ENCODE results near the gene EIF4B. TPM values are rescaled to one million over a fixed set of nuclear protein-coding genes. Genes with fewer than 3 reads are reported as not detected.

Gene EIF4B
- total RNA-seq, 1 experiment from 2014 or later: 809 TPM

DNA sequence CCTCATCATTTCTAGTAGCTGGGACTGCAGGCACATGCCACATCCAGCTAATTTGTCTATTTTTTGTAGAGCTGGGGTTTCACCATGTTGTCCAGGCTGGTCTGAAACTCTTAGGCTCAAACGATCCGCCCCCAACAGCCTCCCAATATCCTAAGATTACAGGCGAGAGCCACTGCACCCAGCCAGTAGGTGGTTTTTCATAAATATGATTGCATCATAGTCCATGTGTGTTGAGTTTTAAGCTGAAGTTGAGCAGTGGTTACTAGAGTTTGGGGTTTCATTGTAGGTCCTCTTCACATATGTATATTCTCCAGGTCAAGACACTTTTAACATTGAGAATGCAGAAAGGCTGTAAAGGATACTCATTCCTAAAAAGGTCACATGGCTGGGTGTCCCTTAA lies 30.5 kb downstream of the EIF4B start:
- Histone ChIP-seq H3K36me3 (ENCODE audit: control insufficient read depth in 1 of 2, insufficient read depth in 2 of 2, low read length in 2 of 2) (peaks cover 60 to 65% of the 10 kb centered on the region in 2 experiments), H3K9me2 (ENCODE audit: insufficient read depth) (no peaks in the 10 kb centered on the region), H3K27me3 (ENCODE audit: insufficient read depth, low read length) (no peaks in the 10 kb centered on the region), H3K79me2 (ENCODE audit: insufficient read depth, low read length) (peaks cover 57% of the 10 kb centered on the region), H4K20me1 (ENCODE audit: insufficient read depth) (peaks cover 11% of the 10 kb centered on the region; the same call in 1 of the 2 replicates), H2AFZ (ENCODE audit: low read depth, low read length, poor library complexity, severe bottlenecking) (no peak overlapping the region), H3K4me1 (ENCODE audit: control insufficient read depth in 1 of 2, insufficient read depth in 2 of 2, low read length in 2 of 2) (peaks cover 0 to 4% of the 10 kb centered on the region in 2 experiments; a peak in 1 of 4 replicates), H3K4me2 (ENCODE audit: low read length) (no peak overlapping the region), H3K27ac (ENCODE audit: low read depth, low read length) (no peak overlapping the region), H3K4me3 (replicated peaks in 1 of 2; ENCODE audit: low read depth in 1 of 2, low read length in 2 of 2) (no peak overlapping the region), H3K9ac (ENCODE audit: low read length) (no peak overlapping the region), H3K9me3 (ENCODE audit: control insufficient read depth in 1 of 2, insufficient read depth in 1 of 2, low read depth in 1 of 2, low read length in 2 of 2) (no peaks in the 10 kb centered on the region)
- RAD21 ChIA-PET (ENCODE audit: low non-redundant PET in 1 of 2, low total read pairs in 2 of 2, uncharacterized antibody in 2 of 2, unreplicated experiment in 2 of 2): no interaction called here
- no TSS peak for BruUV-seq (replicated peaks)
- intact Hi-C loops (cut with micrococcal nuclease): no loop called here
- DNase-seq (ENCODE audit: low read depth, low spot score): no peak
- POLR2A ChIA-PET: no interaction called here
- TF ChIP-seq ELF1 (IDR thresholded peaks at IDR 0.05; ENCODE audit: borderline replicate concordance, low read depth) (no peak), JUND (IDR thresholded peaks at IDR 0.05) (no peak), CEBPB (IDR thresholded peaks at IDR 0.05; ENCODE audit: low read depth) (no peak), EZH2 (IDR thresholded peaks at IDR 0.05) (no peak), ATF3 (IDR thresholded peaks at IDR 0.05) (no peak), MAX (IDR thresholded peaks at IDR 0.05) (no peak), POLR2AphosphoS5 (IDR thresholded peaks at IDR 0.05; ENCODE audit: low read depth, low read length) (no peak), ZBTB33 (IDR thresholded peaks at IDR 0.05; ENCODE audit: extremely low read depth, insufficient replicate concordance, low read length) (no peak), SP1 (IDR thresholded peaks at IDR 0.05; ENCODE audit: low read depth) (no peak), ZFX (IDR thresholded peaks at IDR 0.05) (no peak), POLR2A (IDR thresholded peaks at IDR 0.05; ENCODE audit: borderline replicate concordance, extremely low read depth, insufficient read depth, insufficient read length) (no peak), ZNF274 (IDR thresholded peaks at IDR 0.05; ENCODE audit: low read depth, low read length) (no peak), SRF (IDR thresholded peaks at IDR 0.05; ENCODE audit: low read depth) (no peak), SIN3A (IDR thresholded peaks at IDR 0.05; ENCODE audit: low read depth) (no peak), EGR1 (IDR thresholded peaks at IDR 0.05; ENCODE audit: low read depth) (no peak)
- no peak for ATAC-seq
- CTCF ChIA-PET: no interaction called here

Measured in HCT116 (cell line).